Smooth muscle cell of the brain vasculature (primary cell): ENCODE results near the gene GCKR.
"Not testable (repeated sequence)": the region's sequence is repeated elsewhere in the genome, so short reads cannot be mapped to it uniquely, and the experiment has no call there.

ENCODE experiments used
- DNase-seq: peaks from one replicate; pipeline ENCODE4 v3.0.0-alpha.2; 2012; ENCODE audit warnings: low read depth, low spot score

The GCKR gene

DNA sequence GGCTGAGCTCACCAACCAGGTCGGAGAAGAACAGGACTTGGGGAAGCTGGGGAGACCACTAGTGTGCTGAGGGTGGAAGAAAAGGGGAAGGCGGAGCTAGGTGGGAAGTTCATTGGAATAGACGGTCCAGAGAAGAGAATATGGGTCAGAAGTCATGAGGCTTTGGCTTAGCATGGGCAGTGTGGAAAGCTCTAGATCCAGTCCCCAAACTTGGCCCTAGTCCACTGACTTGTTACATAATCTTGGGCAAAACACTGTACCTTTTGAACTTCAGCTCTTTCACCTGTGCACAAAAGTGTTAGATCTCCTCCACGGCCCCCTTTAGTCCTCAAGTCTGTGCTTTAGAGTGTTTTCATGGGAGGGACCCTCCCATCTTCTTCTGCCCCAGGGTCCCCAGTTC is 10.7 kb downstream of the GCKR start:
- no peak for DNase-seq

- DNase-seq, result no peak
These were observed 12.7 kb downstream of the GCKR start for GRCh38 chr2:27509326-27509725.

DNA sequence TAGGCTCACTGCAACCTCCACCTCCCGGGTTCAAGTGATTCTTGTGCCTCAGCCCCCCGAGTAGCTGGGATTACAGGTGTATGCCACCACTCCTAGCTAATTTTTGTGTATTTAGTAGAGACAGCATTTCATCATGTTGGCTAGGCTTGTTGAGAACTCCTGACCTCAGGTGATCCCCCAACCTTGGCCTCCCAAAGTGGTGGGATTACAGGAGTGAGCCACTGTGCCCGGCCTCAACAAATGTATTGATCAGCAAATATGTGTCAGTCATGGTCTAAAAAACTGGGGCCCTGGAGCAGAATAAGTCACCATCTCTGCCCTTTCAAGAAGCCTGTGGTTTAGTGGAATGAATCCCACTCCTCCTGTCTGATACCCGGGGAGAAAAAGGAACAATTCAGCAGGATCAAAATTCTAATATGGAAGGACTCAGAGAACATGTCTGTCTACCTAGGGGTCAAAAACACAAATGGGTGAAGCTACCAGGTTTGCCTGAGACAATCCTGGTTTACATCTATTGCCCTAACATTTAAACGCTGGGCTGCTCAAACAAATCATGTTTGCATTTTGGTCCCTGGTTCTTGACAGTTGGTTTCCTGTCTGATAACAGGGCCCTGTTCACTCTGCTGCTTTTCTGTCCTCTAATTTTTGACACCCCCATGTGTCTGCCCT is 21.6 kb downstream of the GCKR start:
- no peak for DNase-seq

GRCh38 chr2:27518782-27519113 is 22.1 kb downstream of the GCKR start:
- no peak for DNase-seq

- no peak for DNase-seq
These were observed 23.7 kb downstream of the GCKR start for GRCh38 chr2:27520316-27520715.

- no peak for DNase-seq
These were observed 25.8 kb downstream of the GCKR start for GRCh38 chr2:27522400-27522945.

DNA sequence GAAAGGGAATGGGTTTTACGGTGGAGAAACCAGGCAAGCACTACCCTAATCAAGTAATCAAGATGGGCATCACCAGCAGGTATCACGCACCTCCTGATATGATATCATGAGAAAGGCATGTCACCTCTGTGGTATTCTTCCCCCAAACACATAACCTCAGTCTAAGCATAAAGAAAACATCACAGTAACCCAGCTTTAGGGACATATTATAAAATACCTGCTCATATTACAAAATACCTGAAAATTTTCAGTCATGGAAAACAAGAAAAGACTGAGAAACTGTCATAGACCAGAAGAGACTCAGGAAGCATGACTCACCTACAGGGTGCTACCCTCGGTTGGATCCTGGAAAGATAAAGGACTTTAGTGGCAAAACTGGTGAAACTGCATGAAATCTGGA is 30.5 kb downstream of the GCKR start:
- DNase-seq, result no peak

GRCh38 chr2:27531983-27532382 is 35.3 kb downstream of the GCKR start:
- DNase-seq, result no peak

DNA sequence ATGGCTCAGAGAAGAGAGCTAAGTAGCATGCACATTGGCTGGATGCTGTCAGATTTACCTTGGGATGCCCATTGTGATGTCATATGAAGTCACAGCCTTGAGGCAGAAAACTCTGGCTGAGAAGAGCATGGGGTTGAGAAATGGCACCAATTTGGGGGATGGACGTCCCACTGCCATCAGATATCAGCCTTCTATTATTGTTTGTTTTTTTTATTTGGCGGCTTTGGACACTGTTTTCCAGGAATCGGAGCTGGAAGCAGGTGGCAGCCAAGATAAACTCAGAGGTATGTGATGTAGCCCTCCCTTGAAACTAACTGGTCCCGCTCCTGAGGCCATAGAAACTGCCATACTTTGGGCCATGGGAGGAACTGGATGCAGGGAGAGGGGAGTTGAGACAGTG is 40.6 kb downstream of the GCKR start:
- DNase-seq, result no peak

GRCh38 chr2:27538839-27539450 is 42.3 kb downstream of the GCKR start:
- DNase-seq, result not testable (repeated sequence)

- DNase-seq, result not testable (repeated sequence)
These were observed 43.0 kb downstream of the GCKR start for GRCh38 chr2:27539649-27540048.

DNA sequence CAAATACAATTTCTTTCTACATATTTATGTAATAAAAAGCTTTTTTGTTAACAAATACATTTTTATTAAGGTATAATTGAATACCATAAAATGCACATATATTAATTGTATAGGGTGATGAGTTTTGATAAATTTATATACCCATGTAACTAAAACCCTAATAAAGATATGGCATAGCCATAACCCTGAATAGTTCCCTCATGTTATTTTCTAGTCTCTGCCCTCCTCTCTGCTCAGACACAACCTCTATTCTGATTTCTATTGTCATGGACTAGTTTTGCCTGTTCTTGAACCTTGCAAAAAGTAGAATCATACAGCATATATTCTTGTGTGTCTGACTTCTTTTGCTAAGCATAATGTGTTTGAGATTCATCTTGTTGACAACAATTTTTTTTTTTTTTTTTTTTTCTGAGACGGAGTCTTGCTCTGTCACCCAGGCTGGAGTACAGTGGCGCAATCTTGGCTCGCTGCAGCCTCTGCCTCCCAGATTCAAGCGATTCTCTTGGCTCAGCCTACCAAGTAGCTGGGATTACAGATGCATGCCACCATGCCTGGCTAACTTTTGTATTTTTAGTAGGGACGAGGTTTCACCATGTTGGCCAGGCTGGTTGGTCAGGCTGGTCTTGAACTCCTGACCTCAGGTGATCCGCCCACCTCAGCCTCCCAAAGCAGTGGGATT is 47.6 kb downstream of the GCKR start:
- DNase-seq, result no peak

GRCh38 chr2:27545348-27546141 is 48.9 kb downstream of the GCKR start:
- no peak for DNase-seq

DNA sequence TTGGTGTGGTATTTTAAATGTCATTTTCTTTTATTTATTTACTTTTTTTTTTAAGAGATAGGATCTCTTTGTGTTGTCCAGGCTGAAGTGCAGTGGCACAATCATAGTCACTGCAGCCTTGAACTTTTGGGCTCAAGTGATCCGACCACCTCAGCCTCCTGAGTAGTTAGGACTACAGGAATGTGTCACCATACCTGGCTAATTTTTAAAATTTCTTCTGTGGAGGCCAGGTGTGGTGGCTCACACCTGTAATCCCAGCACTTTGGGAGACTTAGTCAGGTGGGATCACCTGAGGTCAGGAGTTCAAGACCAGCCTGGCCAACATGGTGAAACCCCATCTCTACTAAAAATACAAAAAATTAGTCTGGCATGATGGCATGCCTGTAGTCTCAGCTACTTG is 52.7 kb downstream of the GCKR start:
- DNase-seq, result no peak

DNA sequence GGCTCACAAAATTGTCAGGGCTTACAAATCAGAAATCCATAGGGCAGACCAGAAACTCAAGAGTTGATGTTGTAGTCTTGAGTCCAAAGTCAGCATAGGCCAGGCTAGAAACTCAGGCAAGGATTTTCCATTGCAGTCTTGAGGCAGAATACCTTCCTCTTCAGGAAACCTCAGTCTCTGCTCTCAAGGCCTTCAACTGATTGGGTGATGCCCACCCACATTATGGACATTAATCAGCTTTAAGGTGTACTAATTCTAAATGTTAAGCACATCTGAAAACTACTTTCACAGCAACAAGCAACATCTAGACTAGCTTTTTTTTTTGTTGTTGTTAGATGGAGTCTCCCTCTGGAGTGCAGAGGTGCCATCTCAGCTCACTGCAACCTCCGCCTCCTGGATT is 54.9 kb downstream of the GCKR start:
- no peak for DNase-seq

GRCh38 chr2:27552941-27553340 is 56.3 kb downstream of the GCKR start:
- no peak for DNase-seq

- not testable (repeated sequence) for DNase-seq
These were observed 57.8 kb downstream of the GCKR start for GRCh38 chr2:27554451-27554850.

DNA sequence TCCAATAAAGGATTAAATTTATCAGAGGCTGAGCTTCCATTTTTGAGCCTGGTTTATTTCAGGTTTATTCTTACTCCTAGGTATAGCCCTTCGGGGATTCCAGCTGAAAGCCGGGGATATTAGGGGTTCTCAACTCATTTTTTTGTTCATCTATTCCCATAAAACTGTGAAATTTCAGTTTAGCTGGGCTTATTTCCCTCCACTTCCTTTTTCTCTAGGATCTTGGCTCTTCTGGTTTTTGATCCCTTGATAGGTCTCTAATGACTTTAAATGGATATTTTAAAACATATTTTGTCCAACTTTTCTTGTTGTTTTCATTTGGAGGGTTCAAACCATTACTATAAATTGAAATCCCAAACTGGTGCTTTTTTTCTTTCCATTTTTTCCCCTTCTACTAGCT is 62.6 kb downstream of the GCKR start:
- no peak for DNase-seq

DNA sequence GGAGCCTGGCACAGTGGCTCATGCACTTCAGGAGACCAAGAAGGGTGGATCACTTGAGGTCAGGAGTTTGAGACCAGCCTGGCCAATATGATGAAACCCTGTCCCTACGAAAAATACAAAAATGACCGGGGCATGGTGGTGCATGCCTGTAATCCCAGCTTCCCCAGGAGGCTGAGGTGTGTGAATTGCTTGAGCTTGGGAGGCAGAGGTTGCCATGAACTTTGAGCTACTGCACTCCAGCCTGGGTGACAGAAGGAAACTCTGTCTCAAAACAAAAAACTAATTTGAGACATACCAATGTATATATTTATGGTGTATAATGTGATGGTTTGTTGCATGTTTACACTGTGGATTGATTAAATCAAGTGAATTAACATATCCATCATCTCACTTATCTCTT is 64.4 kb downstream of the GCKR start:
- DNase-seq, result no peak

DNA sequence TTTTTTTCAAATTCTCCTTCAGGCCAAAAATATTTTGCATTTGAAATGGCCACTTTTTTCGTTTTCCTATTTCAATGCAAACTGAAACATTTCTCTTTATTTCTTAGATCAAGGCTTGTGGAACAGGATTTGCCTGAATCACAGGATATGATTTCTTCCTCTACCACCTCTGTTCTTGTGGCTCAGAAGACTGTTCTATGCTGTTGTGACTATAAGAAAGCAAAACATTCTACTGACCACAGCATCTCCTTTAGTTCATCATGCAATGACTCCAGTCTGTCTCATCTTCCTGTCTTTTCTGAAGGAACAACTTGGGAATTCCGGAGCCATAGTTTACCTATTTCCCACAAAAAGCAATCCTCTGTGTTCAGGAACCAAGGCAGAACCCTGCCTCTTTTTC is 70.0 kb downstream of the GCKR start:
- peak; percentile 6 for DNase-seq

DNA sequence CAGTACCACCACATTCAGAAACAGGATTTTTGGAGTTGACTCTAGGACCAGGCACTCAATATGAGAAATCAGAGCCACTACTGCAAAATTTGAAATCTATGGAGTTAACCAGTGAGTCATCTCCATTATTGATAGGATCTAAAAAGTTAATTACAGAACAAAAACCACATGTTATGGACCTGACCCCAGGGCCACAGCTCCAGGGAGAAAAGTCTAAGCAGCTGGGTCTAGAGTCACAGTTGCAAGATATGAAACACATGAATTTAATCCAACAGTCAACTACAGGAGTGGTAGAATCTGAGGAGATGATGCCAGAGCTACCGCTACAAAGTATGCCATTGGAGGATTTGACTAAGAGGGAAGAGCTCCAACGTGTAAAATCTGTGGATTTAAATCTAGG is 72.8 kb downstream of the GCKR start:
- no peak for DNase-seq

- no peak for DNase-seq
These were observed 74.6 kb downstream of the GCKR start for GRCh38 chr2:27571197-27571596.
